HPDE6-E6E7 (cell line): ENCODE results near the gene RGS2.
A peak's percentile ranks its signal among the peaks of the same experiment; 100 is the strongest.

Experiments
- DNase-seq: peaks from one replicate; pipeline ENCODE4 v3.0.0; 2011; ENCODE audit warnings: missing footprints; ENCODE audit errors: extremely low spot score

RGS2 gene, protein sequence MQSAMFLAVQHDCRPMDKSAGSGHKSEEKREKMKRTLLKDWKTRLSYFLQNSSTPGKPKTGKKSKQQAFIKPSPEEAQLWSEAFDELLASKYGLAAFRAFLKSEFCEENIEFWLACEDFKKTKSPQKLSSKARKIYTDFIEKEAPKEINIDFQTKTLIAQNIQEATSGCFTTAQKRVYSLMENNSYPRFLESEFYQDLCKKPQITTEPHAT

DNA sequence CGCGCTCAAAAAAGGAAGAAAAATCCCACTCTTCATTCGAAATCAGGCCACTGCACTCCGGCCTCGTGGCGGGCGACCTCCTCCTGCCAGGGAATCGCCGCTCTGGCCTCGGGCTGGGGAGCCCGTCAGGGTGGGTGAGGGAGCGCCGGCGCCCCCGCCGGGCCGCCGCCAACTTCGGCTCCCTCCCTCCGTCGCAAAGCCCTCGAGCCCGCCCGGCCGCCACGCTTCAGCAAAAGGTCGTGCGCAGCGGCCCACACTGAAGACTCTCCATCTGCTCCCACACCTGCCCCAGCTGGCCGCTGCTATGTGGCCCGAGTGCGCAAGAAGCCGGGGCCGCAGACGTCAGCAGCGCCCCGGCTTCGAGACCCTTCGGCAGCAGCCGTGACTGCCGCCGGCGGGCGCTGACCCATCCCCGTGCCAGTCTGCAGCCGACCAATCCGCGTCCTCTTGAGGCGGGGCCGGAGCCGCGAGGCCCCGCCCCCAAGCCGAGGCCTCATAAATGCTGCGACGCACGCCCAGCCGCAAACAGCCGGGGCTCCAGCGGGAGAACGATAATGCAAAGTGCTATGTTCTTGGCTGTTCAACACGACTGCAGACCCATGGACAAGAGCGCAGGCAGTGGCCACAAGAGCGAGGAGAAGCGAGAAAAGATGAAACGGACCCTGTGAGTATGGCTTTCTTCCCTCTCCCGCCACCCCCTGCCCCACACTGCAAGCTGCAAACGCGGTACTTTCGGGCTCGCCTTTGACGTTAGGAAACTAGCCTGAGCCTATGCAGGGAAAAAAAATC, at the start of gene RGS2:
RGS2 (plus strand) TSS at position 522 of the 789 bp plus-strand sequence; CDS start at position 555, 33 bp downstream.
- peak; percentile 84 for DNase-seq

DNA sequence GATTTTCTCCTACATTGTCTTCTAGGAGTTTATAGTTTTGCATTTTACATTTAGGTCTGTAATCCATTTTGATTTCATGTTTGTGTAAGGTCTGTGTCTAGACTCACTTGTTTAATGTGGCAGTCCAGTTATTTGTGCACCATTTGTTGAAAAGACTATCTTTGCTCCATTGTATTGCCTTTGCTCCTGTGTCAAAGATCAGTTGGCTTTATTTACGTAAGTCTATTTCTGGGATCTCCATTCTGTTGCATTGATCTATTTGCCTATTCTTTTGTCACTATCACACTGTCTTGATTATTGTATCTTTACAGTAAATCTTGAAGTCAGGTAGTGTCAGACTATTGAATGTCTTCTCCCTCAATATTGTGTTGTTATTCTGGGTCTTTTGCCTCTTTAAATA, 49.7 kb upstream of the RGS2 start:
- DNase-seq, result no peak

DNA sequence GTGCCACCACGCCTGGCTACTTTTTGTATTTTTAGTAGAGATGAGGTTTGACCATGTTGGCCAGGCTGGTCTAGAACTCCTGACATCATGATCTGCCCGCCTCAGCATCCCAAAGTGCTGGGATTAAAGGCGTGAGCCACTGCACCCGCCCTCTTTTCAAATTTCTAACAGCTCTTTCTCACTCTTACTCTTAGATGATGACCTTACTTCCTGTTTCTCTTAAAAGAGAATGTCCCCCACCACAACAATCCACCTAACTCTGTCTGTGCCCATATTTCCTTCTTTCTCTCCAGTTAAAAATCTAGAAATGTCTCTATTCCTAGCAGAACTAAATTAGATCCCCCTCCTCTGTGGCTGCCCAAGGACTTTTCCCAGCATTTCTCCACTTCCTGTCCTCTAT, 46.6 kb upstream of the RGS2 start:
- no peak for DNase-seq

DNA sequence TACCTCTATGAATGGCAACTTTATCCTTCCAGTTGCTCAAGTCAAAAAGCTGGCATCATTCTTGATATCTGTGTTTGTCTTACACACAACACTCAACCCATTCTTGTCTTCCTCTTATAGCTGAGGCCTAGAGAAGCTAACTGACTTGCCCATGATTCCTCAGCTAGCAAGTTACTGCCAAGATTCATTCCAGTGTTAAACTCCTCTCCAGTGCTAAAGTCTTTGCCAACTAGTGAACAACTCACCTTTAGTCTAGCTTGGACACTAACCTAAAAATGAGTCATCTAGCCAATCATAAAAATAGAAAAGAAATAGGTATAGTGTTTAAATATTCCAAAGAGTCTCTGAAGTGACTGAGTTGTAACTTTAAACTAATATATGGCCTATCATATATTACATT, 45.6 kb upstream of the RGS2 start:
- DNase-seq, result no peak

DNA sequence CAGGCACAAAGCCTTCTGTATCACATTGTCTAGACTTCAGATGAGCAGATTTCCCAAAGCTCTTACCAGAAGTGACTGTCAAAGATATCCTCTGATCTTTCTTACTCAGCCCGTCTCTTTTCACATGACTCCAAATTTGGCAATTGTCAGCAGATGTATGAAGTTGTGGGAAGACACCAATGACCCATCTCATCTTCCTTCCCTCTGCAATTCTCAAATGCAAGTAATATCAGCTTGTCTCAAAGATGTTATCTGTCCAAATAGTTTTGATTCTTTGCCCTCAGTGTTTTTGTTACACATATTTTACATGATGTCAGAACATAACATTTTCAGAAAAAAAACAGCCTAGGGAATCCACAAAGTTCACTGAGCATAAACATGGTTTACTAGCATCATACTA, 45.1 kb upstream of the RGS2 start:
- DNase-seq, result no peak

DNA sequence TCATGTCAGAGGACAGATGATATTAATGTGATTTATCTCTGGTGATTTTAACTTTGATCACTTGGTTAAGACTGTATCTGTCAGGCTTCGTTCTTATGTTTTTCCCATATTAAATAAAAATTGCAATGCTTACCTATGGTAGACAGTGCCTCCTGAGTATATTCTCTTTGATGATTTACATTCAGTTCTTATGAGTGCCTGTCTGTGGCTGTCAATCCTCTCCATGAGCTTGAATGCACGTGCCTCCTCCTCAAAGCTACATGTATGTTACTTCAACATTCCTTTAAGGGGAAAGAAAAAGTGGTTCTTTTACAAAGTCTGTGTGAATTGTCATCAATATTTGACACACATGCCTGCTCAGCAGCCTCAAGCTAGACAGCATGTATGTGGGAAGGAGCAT, 44.2 kb upstream of the RGS2 start:
- DNase-seq, result no peak

DNA sequence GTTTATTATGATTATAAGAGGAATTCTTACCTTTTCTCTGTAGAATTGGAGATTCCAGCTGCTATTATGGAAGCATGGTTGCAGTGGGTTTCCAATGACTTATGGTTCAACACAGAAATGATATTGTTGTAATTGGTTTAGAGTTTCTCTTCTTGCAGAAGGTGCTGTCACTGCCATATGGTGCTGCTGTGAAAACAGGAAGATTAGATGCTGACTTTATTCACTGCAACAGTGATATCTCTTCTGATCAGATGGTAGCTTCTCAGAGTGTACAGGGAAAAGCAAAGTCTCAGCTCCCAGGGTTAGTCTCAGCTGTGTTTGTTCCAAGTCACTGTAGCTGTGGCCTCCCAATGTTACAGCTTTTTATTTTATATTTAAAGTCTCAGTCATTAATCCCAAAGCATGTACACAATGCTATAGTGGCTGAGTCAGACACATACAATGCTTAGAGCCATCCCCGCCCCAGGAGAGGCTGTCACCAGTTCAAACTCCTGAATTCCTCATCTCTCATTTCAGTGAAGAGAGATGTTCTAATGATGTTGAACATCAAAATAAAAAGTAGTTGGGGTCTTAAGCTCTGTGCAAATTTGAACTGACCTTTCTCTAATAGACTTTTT, 42.7 kb upstream of the RGS2 start:
- peak; percentile 21 for DNase-seq

DNA sequence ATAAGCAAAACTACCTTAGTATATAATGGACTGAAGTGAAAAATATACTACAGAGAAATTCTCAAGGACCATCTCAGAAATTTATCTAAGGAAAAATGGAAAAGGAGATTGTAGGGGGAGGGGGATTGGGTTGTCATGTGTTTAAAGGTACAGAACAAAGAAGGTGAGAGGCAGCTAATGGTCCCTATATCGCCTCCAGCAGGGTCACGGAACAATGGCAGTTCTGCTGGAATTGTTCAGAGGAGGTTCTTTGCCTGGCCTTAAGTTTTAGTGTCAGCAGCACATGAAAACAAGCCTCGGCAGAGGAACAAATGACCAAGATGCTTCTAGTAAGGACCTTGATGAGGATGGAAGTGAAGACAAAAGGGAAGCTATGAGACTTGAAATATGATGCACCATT, 42.0 kb upstream of the RGS2 start:
- no peak for DNase-seq

DNA sequence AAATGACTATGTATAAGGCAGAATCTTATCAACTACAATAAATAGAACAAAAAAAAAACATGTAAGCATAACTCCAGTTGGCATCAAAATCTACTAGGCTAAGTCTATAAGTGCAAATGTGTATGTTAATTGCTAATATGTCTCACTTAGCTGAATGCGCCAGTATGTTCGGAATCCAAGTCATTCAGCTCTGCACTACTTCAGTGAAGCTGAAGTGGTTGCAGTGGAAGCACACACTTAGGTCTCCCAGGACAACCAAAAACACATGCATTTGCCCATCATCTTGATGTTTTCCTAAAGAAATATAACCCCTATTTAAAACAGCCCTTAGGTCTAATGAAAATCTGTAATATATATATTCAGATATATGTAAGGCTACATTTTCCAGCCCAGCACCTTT, 41.0 kb upstream of the RGS2 start:
- DNase-seq, result no peak

DNA sequence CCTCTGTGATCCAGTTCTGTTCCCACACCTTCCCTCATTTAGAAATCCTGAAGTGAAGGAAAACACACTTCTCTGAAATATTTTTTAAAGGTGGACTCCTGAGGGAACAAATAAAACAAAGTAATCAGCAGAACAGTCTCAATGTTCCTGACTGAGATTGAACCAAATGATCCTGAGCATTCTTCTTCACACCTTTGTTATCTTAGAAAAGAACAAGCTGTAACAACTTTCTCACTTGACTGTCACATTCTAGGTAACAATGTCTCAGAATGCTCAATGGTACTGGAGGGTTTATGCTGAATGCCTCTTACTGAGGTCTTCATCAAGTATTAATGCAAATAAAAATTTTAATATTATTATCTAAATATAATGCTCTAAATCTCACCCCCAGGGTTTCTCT, 40.4 kb upstream of the RGS2 start:
- no peak for DNase-seq

DNA sequence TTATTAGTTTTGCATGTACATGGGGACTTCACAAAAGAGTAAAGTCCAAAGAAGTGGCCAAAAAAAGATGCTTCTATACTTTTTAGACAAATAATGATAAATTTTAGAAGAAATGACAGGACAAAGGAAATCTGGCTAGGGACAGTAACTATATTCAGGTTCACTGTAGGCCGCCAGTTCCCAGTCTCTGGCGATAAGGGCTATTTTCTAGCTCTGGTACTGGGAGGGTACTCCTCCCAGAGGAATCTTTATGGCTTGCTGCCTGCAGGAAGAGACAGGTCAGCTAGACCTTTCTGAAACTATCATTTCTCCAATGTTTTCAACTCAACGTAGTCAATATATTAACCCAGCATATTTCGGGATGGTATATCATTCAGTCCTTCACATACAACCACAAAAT, 37.5 kb upstream of the RGS2 start:
- no peak for DNase-seq

DNA sequence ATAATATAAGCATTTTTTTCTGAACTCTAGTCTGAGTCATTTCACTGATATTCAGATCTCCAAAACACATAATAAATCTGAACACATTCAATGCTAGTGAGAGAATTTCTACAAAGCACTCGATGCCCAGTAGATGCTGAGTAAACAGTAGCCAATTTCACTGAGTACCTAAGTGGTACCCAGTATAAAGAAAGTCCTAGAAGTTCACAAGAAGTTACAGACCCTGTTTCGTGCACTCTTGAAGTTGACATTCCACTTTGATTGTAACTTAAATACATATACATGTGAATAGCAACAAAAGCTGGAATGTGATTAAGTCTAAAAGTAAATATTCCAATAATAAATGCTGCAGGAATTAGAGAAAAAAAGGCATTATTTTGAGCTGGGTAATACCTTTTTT, 33.2 kb upstream of the RGS2 start:
- no peak for DNase-seq

DNA sequence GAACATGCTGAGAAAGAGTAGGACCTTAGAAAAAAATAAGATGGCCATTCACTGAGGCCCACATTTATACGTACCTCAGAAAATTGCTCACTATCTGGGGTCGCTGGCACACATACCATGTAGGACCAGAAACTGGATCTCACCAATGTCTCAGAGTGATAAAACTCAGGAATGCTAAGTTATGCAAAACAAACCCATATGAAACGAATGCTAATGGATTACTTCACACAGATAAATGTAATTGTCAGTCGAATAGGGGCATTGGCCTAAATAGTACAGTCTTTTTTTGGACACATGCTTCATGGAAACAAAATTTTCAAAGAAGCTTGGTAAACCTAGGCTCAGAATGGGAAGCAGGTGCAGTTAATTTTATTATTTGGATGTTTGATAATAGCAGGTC, 32.6 kb upstream of the RGS2 start:
- DNase-seq, result no peak

DNA sequence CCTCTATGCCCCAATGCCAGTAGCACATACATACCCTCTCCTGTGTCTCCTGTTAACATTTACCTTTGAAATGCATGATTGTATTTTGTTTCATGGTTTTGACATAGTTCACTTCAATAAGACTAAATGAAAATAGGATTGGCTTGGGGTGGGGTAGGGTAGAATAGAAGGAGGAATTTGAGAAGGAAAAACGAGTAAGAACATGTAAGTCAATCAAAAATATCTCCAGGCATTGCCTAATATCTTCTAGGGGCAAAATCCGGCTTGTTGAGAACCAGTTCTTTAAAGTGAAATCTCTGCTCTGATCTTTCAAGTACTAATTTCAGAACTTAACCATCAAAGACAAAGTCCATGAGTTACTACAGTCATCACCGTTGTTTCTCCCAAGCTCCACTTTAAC, 31.8 kb upstream of the RGS2 start:
- no peak for DNase-seq

DNA sequence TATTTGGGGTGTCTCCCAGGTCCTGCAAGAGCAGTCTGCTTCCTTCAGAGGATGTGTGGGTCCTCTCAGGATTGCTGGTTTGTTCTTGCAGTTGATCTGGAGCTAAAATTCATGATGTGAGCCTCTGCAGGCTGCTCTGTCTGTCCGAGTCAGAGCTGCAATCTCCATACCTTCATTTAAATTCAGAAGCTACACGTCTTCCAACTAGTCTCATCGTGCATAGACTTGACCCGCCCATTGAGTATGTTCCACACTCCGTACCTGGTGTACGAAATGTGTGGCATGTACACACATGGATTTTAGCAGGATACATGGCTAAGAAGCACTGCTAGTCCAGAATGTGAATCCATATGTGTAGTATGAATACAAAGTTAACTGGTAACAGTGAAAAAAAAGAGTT, 25.0 kb upstream of the RGS2 start:
- no peak for DNase-seq

DNA sequence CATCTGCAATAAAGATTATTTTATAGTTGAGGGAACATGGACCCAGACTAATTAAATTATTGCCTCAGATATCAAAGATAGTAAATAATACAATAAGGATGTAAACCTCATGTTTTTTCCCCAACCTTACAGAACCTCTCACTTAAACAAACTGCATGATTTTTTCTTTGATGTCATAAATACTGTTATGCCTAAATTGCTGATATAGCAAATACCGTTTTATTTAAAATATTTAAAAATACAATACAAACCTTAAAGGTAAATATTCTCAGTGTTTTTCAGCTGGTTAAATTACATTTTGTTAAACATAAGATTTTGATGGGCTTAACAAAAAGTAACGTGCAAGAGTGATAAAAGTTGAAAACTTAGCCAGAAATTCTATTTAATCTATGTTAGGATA, 24.4 kb upstream of the RGS2 start:
- no peak for DNase-seq

DNA sequence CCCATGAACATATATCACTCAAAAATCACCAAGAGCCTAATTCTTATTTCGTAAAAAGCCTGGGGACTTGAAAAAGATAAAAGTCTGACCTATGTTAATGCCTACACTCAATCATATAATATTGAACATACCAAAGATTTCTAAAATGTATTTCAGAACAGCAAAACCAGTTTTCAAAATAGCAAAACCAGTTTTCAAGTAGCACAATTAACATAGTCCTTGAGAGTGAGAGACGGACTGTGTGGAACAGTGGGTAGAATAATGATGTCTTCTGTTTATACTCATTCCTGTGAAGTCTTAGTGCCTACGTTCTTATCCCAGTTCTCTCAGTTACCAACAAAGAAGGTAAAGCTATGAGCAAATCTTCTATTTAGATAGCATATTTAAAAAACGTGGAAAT, 22.3 kb upstream of the RGS2 start:
- no peak for DNase-seq

DNA sequence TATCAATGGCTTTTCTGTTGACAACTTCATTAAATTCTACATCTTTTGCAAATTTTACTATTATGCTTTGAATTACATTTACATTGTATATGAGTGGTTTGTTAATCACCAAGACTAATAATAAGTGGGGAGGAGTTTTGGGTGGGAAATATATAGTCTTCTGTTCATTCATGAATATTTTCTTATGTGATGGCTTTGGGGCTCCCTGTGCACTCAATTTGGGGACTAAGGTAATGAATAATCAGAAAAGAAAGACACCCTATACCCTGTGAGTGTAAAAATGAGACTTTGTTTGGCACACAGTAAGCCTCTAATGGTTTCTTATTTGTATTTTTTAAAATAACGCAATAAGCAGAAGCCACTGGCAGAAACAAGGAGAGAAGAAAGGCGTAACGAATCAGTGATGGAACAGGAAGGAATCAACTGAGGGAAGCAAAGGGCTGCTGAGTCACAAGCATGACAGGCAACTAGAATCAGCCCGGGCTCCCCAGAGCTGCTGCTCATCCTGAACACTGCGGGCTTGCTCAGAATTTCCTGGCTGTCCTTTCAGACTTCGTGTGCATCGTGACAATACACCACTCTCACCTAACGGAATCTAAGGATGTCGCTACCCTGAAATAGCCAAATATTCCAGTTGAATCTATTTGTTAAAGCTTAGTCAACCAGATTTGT, 20.8 kb upstream of the RGS2 start:
- peak; percentile 49 for DNase-seq

DNA sequence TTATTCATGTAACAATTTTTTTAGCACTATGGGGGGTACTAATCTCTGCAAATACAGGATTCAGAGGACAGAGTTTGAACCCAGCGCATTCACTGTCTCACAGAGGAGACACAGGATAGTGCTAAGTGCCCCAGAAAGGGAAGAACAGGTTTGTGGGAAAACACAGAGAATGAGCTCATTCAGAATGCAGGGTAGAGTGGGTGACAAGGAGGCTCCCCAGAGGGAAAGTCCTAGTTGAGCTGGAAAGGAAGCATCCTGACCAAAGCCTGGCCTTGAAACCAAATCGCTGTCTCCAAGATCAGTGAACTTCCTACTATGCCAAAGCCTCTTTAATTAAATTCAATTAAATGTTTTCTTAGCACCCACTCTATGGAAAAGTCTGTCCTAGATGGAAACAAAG, 19.0 kb upstream of the RGS2 start:
- no peak for DNase-seq

DNA sequence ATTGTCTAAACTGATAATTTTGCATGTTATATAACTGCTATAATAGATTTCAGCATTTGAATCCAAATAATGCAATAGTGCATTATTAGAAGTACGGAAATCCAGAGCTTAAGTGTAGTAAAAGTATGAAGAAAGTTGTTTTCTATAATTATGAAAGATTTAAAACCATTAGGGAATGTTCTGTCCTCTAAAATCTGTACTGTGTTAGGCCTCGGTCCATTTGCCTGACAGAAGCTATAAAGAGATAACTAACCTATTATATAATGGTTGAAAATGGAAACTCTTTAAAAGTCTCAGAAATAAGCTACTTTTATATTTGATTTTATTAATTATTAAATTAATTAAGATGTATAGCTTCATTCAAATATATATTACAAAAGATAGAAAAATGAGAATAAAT, 16.2 kb upstream of the RGS2 start:
- no peak for DNase-seq

DNA sequence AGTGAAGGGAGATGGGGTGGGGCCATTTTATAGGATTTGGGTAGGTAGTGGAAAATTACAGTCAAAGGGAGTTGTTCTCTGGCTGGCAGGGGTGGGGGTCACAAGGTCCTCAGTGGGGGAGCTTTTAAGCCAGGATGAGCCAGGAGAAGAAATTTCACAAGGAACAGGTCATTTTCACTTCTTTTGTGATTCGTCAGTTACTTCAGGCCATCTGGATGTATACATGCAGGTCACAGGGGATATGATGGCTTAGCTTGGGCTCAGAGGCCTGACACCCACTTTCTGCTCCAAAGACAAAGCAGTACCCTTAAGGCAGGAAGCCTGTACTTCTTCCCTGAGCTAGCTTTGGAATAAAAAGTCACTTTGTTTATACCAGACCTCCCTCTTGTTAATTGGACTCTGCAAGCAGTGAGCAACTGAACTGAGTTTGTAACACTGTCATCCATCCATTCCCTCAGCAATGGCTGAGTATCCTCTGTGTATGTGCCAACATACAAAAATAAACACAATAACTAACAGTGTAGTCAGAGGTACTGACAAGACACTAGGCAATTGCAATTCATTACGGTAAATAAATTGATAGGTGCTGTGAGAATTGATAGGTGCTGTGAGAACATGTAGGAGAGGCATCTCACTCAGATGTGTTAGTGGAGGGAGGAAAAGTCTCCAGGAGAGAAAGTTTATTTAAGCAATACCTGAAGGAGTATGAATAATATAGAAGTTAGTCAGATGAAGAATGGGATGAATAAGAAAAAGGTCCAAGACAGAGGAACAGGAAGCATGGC, 14.7 kb upstream of the RGS2 start:
- DNase-seq, result no peak

DNA sequence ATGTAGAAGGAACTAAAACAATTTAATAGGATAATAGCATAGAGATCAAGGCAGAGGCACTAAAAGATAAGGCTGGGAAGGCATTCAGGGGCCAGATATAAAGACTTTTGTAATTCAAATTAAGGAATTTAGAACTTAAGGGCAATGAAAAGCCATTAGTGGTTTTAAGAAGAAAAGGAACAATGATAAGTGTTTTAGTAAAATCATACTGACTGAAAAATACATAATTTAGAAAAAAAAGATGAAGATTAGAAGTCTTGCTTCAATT, 14.1 kb upstream of the RGS2 start:
- DNase-seq, result no peak
